Trophoblast cell (in vitro differentiated cells and primary cell): Measurements from ENCODE around the gene TECTB.

ENCODE experiments used
- DNase-seq, 2 donors: peaks; one replicate each; pipeline ENCODE4 v3.0.0-alpha.2; 2016
- H2AFZ ChIP-seq: 2 replicates; pipeline ENCODE4 v1.6.1; 2013; ENCODE audit warnings: low read length, moderate library complexity, mild to moderate bottlenecking; ENCODE audit not compliant: insufficient read depth, poor library complexity
- H2AK5ac ChIP-seq: 2 replicates; pipeline ENCODE4 v1.6.1; 2013; ENCODE audit warnings: mild to moderate bottlenecking, low read length
- H2BK120ac ChIP-seq: 2 replicates; pipeline ENCODE4 v1.6.1; 2013; ENCODE audit warnings: low read length, mild to moderate bottlenecking, moderate library complexity; ENCODE audit not compliant: insufficient read depth, poor library complexity
- H2BK12ac ChIP-seq: 2 replicates; pipeline ENCODE4 v1.6.1; 2013; ENCODE audit warnings: mild to moderate bottlenecking, low read length, moderate library complexity
- H2BK5ac ChIP-seq: 2 replicates; pipeline ENCODE4 v1.6.1; 2013; ENCODE audit warnings: low read length, low read depth, moderate library complexity, mild to moderate bottlenecking; ENCODE audit not compliant: poor library complexity
- H3K14ac ChIP-seq: 2 replicates; pipeline ENCODE4 v1.6.1; 2013; ENCODE audit warnings: mild to moderate bottlenecking, low read length
- H3K18ac ChIP-seq: 2 replicates; pipeline ENCODE4 v1.6.1; 2013; ENCODE audit warnings: mild to moderate bottlenecking, low read length
- H3K23ac ChIP-seq: 2 replicates; pipeline ENCODE4 v1.6.1; 2013; ENCODE audit warnings: low read length
- H3K27ac ChIP-seq: 2 replicates; pipeline ENCODE4 v1.5.1; 2013; ENCODE audit warnings: low read depth, mild to moderate bottlenecking, inconsistent platforms, low read length, moderate library complexity
- H3K27me3 ChIP-seq: 2 replicates; pipeline ENCODE4 v1.6.1; 2013; ENCODE audit warnings: inconsistent platforms, mild to moderate bottlenecking, low read length, moderate library complexity; ENCODE audit not compliant: insufficient read depth
- H3K36me3 ChIP-seq, 2 experiments: 1 replicate in 1 of 2; 2 replicates in 1 of 2; pipeline ENCODE4 v1.6.1; 2013; ENCODE audit warnings: low read length in 2 of 2, mild to moderate bottlenecking in 2 of 2, moderate library complexity in 1 of 2; ENCODE audit not compliant: insufficient read depth in 2 of 2, control insufficient read depth in 1 of 2
- H3K4ac ChIP-seq: 2 replicates; pipeline ENCODE4 v1.6.1; 2013; ENCODE audit warnings: low read depth, mild to moderate bottlenecking, low read length, moderate library complexity
- H3K4me1 ChIP-seq, 2 experiments: 1 replicate in 1 of 2; 2 replicates in 1 of 2; pipeline ENCODE4 v1.6.1; 2013; ENCODE audit warnings: low read length in 2 of 2, mild to moderate bottlenecking in 2 of 2, moderate library complexity in 1 of 2; ENCODE audit not compliant: insufficient read depth in 2 of 2, control insufficient read depth in 1 of 2
- H3K4me2 ChIP-seq: 2 replicates; pipeline ENCODE4 v1.6.1; 2013; ENCODE audit warnings: inconsistent platforms, mild to moderate bottlenecking, low read length, moderate library complexity
- H3K4me3 ChIP-seq: 2 replicates; pipeline ENCODE4 v1.5.1; 2013; ENCODE audit warnings: mild to moderate bottlenecking, low read depth, low read length, inconsistent platforms
- H3K79me1 ChIP-seq: one replicate; pipeline ENCODE4 v1.6.1; 2013; ENCODE audit warnings: low read length
- H3K79me2 ChIP-seq: 2 replicates; pipeline ENCODE4 v1.6.1; 2013; ENCODE audit warnings: low read length, mild to moderate bottlenecking; ENCODE audit not compliant: control insufficient read depth, insufficient read depth, poor library complexity
- H3K9ac ChIP-seq: 2 replicates; pipeline ENCODE4 v1.6.1; 2013; ENCODE audit warnings: mild to moderate bottlenecking, low read length
- H3K9me3 ChIP-seq: 2 replicates; pipeline ENCODE4 v1.6.1; 2013; ENCODE audit warnings: low read depth, mild to moderate bottlenecking, control low read depth, inconsistent platforms, low read length; ENCODE audit not compliant: insufficient read depth
- H4K12ac ChIP-seq: 2 replicates; pipeline ENCODE4 v1.6.1; 2013; ENCODE audit warnings: low read depth, mild to moderate bottlenecking, low read length, moderate library complexity
- H4K8ac ChIP-seq: 2 replicates; pipeline ENCODE4 v1.6.1; 2013; ENCODE audit warnings: low read depth, mild to moderate bottlenecking, low read length, moderate library complexity
- H4K91ac ChIP-seq: one replicate; pipeline ENCODE4 v1.6.1; 2013; ENCODE audit warnings: low read depth, mild to moderate bottlenecking, low read length, moderate library complexity
- WGBS: extraction: QIAGEN DNeasy Blood & Tissue Kit; methylation state at CpG from one replicate; pipeline ENCODE4 v1.1.7; 2013; ENCODE audit warnings: missing lambda C conversion rate; ENCODE audit not compliant: insufficient read length, insufficient coverage; ENCODE audit errors: extremely low coverage; 5-methylcytosine and 5-hydroxymethylcytosine counted together

The TECTB gene

DNA sequence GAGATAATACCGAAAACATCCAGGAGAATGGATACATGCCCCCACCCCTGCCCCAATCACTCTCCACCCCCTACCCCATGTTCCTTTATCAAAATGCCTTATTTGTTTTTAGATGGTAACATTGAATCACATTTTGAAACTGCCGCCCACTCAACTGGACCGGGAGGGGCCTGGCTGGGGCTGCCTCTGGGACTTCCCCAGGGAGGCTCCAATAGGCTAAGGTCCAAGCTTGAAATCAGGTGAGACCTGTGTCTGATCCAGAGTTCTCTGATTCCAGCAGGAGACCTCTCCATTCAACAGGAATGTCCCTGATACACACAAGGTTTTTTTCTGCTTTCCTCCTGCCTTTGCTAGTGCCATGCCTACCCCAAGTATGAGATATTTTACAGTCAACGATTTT is 47.0 kb downstream of the TECTB start:
- no peak overlapping the region for H3K18ac ChIP-seq
- no peak overlapping the region for H2BK5ac ChIP-seq
- no peak for DNase-seq
- no peak overlapping the region for H3K4me3 ChIP-seq
- no peak overlapping the region for H2AK5ac ChIP-seq
- no peak overlapping the region for H3K27ac ChIP-seq
- peaks cover 0 to 5% of the 10 kb centered on the region in 2 experiments for H3K4me1 ChIP-seq
- WGBS: no CpG with 5 or more reads among the region's 4 CpGs
- no peaks in the 10 kb centered on the region for H3K27me3 ChIP-seq
- no peaks in the 10 kb centered on the region for H3K79me2 ChIP-seq
- no peak overlapping the region for H4K91ac ChIP-seq
- H3K4me2 ChIP-seq: no peak overlapping the region
- no peak overlapping the region for H2BK120ac ChIP-seq
- H3K14ac ChIP-seq: no peak overlapping the region
- H2AFZ ChIP-seq: no peak overlapping the region
- no peaks in the 10 kb centered on the region for H3K9me3 ChIP-seq
- no peaks in the 10 kb centered on the region for H3K79me1 ChIP-seq
- no peak overlapping the region for H3K23ac ChIP-seq
- no peaks in the 10 kb centered on the region for H3K36me3 ChIP-seq
- H3K9ac ChIP-seq: no peak overlapping the region
- no peak overlapping the region for H3K4ac ChIP-seq
- H4K8ac ChIP-seq: no peak overlapping the region
- H2BK12ac ChIP-seq: no peak overlapping the region
- no peak overlapping the region for H4K12ac ChIP-seq

DNA sequence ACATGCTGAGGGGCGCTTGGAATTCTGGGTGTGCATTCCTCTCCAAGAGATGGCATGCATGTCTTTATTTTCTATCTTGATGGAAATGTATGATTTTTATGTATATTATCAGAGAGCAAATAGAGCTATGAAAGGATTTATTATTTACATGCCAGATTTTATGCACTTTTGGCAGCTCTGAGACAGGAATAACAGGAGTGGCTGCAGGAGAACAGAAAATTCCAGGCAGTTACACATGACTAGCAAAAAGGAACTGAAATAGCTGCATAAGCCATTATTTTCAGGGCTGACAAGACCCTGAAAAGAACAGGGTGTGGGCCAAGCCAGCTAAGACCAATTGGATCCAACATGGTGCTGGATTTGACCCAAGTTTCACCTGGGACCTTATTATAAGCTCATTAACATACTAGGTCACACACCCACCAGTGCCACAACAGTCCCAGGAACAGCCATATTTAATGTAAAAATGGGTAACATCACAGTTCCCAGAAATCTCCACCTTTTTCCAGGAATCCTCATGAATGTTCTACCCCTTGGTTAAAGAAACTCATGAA is 47.5 kb downstream of the TECTB start:
- no peak overlapping the region for H3K18ac ChIP-seq
- H3K9me3 ChIP-seq: no peaks in the 10 kb centered on the region
- no peaks in the 10 kb centered on the region for H3K27me3 ChIP-seq
- no peak overlapping the region for H2AK5ac ChIP-seq
- H3K4me2 ChIP-seq: no peak overlapping the region
- no peak overlapping the region for H4K91ac ChIP-seq
- no peak overlapping the region for H2BK12ac ChIP-seq
- no peak overlapping the region for H3K4ac ChIP-seq
- no peak overlapping the region for H4K12ac ChIP-seq
- no peak overlapping the region for H2BK120ac ChIP-seq
- peaks cover 0 to 5% of the 10 kb centered on the region in 2 experiments for H3K4me1 ChIP-seq
- no CpG with 5 or more reads among the region's 1 CpG for WGBS
- H3K79me2 ChIP-seq: no peaks in the 10 kb centered on the region
- H3K14ac ChIP-seq: no peak overlapping the region
- H3K23ac ChIP-seq: no peak overlapping the region
- H3K79me1 ChIP-seq: no peaks in the 10 kb centered on the region
- no peak for DNase-seq
- no peaks in the 10 kb centered on the region for H3K36me3 ChIP-seq
- no peak overlapping the region for H3K4me3 ChIP-seq
- no peak overlapping the region for H3K27ac ChIP-seq
- no peak overlapping the region for H2BK5ac ChIP-seq
- no peak overlapping the region for H3K9ac ChIP-seq
- H2AFZ ChIP-seq: no peak overlapping the region
- H4K8ac ChIP-seq: no peak overlapping the region

DNA sequence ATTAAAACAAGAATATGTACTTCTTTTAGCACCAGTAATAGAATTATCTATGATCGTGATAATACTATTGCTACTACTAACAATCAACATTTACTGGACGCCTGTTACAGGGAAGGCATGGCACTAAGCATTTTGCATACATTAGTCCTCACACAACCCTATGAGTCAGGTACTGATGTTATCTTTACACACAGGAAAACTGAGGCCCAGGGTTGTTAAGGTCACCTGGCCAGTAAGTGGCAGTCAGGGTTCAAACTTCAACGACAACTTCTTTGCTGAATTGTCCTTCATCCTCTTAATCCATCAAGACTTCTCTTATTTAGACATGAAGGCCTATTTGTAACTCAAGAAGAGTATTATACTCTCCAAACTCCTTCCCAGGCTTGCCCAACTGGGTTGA is 48.8 kb downstream of the TECTB start:
- Histone ChIP-seq H3K27ac (no peak overlapping the region), H3K9me3 (no peaks in the 10 kb centered on the region), H3K14ac (no peak overlapping the region), H3K18ac (no peak overlapping the region), H2BK120ac (no peak overlapping the region), H2BK5ac (no peak overlapping the region), H3K36me3 (no peaks in the 10 kb centered on the region), H3K4ac (no peak overlapping the region), H3K79me1 (no peaks in the 10 kb centered on the region), H4K12ac (no peak overlapping the region), H2AFZ (no peak overlapping the region), H3K4me2 (no peak overlapping the region), H3K27me3 (no peaks in the 10 kb centered on the region), H3K23ac (no peak overlapping the region), H3K9ac (no peak overlapping the region), H4K91ac (no peak overlapping the region), H2AK5ac (no peak overlapping the region), H3K4me1 (peaks cover 0 to 5% of the 10 kb centered on the region in 2 experiments), H3K79me2 (no peaks in the 10 kb centered on the region), H3K4me3 (no peak overlapping the region), H4K8ac (no peak overlapping the region), H2BK12ac (no peak overlapping the region)
- DNase-seq: peak in 1 of 2 donors; percentile 50
- no CpG with 5 or more reads among the region's 3 CpGs for WGBS

DNA sequence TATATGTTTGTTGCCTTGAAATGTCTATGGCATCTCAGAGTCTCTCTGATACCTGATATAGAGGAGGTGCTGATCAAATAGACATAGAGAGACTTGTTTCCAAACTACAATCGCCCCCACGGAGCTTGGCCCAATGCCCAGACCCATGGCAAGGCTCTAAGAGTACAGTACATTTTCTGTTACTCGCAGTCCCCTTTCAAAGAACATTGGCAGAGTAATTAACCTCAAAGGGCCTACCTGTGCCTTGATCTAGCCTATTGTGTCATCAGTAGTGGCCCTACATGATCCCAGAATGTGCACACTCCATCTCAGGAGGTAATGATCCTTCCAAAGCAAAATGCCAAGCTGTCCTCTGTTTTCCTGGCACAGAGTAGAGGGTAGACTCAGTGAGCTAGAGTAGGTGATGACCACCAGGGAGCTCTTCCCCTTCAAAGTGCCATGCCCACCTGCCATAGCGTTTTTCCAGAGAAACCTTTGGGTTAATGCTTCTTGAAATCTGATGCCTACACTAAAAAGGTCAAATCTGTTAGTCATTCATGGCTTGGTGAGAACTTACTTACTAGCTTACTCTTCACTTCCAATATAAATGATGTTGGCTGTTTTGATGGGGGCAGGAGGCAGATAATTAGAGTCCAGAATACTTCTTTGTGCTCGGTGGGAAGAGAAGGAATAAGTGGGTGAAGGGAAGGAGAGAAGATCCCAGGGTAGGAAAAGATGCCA is 49.5 kb downstream of the TECTB start:
- H3K18ac ChIP-seq: no peak overlapping the region
- H3K79me1 ChIP-seq: no peaks in the 10 kb centered on the region
- H3K79me2 ChIP-seq: no peaks in the 10 kb centered on the region
- no peak overlapping the region for H4K91ac ChIP-seq
- H3K27ac ChIP-seq: no peak overlapping the region
- no peak overlapping the region for H2BK120ac ChIP-seq
- peaks cover 0 to 5% of the 10 kb centered on the region in 2 experiments for H3K4me1 ChIP-seq
- no CpG with 5 or more reads among the region's 5 CpGs for WGBS
- no peak overlapping the region for H2AK5ac ChIP-seq
- no peak overlapping the region for H3K4ac ChIP-seq
- no peak overlapping the region for H2AFZ ChIP-seq
- no peak overlapping the region for H3K14ac ChIP-seq
- no peak overlapping the region for H4K12ac ChIP-seq
- no peak overlapping the region for H4K8ac ChIP-seq
- no peak for DNase-seq
- H2BK5ac ChIP-seq: no peak overlapping the region
- H3K27me3 ChIP-seq: no peaks in the 10 kb centered on the region
- no peak overlapping the region for H2BK12ac ChIP-seq
- no peak overlapping the region for H3K4me3 ChIP-seq
- no peaks in the 10 kb centered on the region for H3K36me3 ChIP-seq
- no peak overlapping the region for H3K9ac ChIP-seq
- H3K4me2 ChIP-seq: no peak overlapping the region
- no peak overlapping the region for H3K23ac ChIP-seq
- H3K9me3 ChIP-seq: no peaks in the 10 kb centered on the region
